GM19238 (cell line): ENCODE measurements around the gene ASGR1.
"Not testable (repeated sequence)": the region's sequence is repeated elsewhere in the genome, so short reads cannot be mapped to it uniquely, and the experiment has no call there.

Source experiments
- DNase-seq: peaks from one replicate; pipeline ENCODE4 v3.0.0; 2011; ENCODE audit warnings: low spot score; ENCODE audit not compliant: insufficient read length

The ASGR1 gene

DNA sequence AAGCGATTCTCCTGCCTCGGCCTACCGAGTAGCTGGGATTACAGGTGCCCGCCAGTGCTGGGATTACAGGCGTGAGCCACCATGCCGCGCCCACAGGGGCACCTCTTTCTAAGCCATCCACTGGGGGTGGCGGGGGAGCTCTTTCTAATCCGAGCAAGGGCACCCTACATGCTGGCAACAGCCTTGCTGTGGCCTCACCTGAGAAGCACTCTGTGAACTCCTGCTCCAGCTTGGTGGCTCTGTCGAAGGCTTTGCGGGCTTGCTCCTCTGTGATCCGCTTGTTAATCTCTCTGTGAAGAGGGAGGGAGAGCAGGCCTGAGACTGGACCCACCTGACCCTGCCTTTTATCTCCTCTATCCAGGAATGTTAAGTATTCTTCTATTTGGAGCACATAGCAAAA, 11.9 kb upstream of the ASGR1 start:
- DNase-seq = no peak

DNA sequence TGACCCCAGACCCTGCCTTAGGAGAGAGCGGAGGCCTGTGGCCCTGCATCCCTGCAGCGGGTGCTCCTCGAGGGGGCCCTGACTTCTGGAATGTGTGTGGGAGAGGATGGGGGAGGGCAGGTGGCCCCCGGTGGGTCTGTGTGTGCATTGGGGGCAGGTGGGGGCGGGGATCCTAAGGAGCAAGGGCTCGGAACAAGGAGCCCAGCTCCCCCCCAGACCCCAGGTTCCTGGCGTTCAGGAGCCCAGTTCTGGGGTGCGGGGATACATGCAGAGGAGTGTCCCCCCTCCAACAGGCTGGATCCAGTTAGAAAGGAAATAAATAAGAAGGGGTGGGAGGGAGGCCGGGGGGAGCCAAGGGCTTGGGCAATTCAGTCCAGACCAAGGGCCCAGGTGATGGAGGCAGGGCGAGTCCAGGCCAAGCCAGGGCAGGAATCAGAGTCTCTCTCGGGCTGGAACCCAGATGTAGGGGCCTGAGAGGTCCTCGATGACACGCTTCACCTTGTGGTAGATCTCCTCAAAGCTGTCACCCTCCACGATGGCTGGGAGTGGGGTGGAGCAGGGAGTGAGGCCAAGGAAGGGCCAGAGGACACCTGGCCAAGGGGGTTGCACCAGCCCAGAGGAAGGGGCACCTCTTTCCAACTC, 11.2 kb upstream of the ASGR1 start:
- DNase-seq = no peak

DNA sequence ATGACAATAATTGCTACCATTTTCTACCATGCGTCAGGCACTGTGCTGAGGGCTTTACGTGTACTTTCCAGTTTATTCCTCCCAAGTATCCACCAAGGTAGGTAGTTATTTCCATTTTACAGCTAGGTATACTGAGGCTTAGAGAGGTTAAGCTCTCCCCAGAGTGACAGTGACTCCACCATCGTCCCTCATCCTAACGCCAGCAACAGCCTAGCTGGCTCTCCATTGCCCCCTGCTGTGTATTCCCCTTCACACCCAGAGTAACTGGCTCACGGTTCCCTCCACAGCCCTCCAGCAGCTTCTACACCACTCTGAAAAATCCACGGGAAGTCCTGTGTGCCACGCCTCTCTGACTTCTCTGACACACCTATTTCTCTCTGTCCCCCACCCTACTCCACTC, 7.1 kb upstream of the ASGR1 start:
- no peak for DNase-seq

DNA sequence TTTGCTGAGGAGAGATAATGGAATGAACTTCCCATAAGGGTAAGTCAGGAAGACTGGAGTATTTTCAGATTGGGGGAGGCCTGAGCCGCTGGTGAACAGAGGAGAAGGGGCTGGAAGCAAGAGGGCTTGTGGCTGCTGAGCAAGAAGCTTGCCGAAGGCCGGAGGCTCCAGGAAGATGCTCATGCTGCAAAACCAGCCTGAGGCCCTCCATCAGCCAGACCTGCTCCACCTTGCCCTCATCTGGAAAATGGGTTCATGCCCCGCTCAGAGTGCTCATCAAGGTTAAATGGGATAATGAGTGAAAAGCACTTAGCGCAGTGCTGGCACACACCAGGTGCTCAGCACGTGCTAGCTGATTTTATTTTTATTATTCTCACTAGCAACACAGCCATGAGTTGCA, 5.5 kb upstream of the ASGR1 start:
- DNase-seq = no peak

DNA sequence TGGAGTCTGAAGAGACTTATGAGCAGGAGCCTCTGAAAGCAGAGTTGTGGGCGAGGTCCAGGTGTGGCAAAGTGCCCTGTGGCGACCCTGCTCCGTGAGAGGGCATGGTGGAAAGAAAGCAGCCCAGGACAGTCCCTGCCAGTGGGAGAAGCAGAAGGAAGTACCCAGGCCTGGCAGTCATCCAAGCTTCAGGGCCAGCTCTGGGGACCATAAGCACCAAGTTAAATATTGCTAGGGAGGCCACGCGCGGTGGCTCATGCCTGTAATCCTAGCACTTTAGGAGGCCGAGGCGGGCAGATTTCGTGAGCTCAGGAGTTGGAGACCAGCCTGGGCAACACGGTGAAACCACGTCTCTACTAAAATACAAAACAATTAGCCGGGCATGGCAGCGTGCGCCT, 4.9 kb upstream of the ASGR1 start:
- DNase-seq = no peak

DNA sequence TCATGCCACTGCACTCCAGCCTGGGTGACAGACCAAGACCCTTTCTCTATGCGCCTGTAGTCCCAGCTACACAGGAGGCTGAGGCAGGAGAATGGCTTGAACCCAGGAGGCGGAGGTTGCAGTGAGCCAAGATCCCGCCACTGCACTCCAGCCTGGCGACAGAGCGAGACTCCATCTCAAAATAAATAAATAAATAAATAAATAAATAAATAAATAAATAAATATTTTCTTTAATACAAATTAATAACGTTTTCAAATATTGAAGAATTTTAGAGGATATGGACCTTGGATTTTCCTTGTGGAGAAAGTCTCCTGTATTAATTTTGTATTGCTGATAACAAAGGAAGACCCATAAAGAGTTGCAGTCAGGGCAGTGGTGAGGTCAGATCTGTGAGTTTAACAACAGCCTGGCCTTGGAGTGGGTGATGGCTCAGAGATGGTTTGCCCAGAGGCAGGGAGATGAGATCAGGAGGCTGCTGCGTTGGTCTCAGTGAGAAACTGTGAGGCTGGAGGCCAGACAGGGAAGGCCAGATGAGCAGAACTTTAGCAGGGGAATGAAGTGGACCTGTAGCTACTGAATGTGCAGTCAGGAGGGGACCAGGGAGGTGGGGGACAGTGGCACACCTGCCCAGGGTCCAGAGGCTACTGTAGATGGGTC, 4.4 kb upstream of the ASGR1 start:
- DNase-seq = no peak

DNA sequence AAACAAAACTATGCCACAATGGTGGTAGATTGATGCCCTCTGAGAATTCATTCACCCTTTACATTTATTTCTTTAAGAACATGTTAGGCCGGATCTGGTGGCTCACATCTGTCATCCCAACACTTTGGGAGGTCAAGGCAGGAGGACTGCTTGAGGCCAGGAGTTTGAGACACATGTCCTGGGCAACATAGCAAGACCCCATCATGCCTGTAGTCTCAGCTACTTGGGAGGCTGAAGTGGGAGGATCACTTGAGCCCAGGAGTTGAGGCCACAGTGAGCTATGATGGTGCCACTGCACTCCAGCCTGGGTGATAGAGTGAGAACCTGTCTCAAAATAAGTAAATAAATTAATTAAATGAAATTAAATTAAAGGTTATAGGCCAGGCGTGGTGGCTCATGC, 2.9 kb upstream of the ASGR1 start:
- not testable (repeated sequence) for DNase-seq

DNA sequence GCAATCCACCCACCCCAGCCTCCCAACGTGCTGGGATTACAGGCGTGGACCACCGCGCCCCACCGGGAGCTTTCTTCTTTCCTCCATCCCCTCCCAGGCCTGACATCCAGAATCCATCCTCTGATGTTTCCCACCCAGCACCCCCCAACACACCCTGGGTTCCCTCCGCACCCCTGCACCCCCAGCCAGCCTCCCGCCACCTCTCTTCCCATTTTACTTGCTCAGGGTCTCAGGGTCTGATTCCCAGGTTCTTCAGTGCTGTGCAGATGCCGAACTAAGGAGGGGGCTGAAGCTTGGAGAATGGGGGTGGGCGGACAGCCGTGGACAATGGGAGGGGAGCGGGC, 225 bp downstream of the ASGR1 start:
- DNase-seq = no peak

DNA sequence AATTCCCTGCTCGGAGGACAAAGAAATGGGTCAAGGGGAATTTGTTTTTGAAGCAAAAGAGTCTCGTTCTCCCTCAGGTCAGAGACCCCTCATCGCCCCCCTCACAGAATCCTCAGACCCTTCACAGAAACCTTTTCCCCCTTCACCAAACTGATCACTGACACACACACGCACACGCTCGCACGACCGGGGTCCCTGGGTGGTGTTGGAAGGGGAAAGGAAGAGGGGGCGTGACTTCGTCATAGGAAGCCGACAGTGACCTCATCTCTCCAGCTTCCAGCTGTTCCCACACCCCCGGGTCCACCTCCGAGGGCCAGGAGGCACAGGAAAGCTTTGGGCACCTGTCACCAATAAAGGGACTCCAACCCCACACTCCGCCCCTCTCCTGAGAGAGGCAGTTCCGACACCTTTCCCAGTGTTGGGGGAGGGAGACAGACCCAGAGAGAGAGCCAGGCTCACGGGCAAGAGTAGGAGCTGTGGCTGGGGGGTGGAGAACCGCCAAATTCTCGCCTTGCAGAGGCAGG, 1.2 kb downstream of the ASGR1 start:
- DNase-seq = no peak

DNA sequence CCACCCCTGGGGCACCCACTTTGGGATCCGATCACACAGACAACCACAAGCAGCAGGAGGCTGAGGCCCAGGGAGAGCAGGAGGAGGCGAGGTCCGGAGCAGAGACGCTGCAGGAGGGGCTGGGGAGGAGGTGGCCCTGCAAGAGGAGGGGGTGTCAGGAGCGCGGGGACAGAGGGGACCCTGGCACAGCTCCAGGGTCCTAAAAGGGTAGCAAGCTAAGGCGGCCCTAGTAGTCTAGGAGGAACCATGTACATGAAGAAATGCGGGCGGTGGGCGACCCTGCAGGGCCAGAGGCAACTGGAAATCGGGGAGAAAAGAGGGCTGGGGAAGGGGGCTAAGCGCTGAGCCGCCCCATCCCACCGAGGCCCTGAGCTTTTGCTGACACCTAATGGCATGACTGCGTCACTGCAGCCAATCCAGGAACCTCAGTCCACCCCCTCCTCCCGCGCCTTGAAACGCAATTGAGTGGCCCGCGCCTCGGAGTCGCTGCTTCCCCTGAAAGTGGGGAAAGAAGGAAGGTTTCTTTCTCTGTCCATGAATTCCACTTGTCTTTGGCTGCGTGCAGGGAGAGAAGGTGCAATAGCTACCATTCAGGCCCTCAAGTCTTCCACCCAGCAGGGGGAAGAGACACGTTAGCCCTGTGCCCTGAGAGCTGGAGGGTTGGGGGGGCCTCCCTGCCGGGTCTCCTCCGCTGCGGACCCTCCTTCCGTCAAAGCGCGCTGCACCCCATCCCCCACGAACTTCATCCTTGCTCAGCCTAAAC, 1.8 kb downstream of the ASGR1 start:
- DNase-seq = peak; percentile 74

DNA sequence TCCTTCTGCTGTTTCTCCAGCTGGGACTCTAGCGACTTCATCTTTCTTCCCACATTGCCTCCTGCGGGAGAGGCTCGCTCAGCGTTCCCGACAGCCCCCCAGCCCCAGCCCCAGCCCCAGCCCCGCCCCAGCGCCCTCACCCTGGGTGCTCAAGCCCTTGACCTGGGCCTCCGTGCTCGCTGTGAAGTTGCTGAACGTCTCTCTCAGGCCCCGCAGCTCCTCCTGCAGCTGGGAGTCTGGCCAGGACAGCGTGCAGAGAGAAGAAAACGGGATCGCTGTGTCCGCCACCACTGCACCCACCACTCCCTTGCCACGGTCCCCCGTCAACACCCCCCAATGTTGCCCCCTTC, 2.4 kb downstream of the ASGR1 start:
- DNase-seq = no peak

DNA sequence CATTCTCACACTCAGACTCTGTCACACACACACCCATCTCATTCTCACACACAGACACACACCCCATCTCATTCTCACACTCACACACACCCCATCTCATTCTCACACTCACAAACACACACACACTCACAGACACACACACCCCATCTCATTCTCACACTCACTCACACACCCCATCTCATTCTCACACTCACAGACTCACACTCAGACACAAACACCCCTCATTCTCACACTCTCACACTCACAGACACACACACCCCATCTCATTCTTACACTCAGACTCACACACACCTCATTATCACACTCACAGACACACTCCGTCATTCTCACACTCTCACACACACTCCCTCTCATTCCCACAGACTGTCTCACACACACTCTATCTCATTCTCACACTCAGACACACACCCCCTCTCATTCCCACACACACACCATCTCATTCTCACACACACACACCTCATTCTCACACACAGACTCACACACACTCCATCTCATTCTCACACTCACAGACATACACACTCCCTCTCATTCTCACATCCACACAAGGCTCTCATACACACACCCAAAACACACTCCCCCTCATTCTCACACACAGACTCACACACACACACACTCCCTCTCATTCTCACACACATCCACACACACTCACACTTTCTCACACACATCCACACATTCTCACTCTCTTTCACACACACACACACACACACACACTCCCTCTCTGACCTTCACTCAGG, 2.9 kb downstream of the ASGR1 start:
- no peak for DNase-seq

DNA sequence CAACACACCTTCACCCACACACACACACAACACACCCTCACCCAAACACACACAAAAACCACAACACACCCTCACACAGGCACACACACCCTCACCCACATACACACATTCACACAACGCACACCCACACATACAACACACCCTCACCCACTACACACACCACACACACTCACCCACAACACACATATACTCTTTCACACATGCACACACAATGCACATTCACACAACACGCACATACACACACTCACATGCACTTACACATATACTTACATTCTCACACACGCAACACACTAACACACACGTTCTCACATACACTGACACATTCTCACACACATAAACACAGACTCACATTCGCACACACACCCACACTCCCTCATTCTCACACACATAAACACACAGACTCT, 3.8 kb downstream of the ASGR1 start:
- no peak for DNase-seq

DNA sequence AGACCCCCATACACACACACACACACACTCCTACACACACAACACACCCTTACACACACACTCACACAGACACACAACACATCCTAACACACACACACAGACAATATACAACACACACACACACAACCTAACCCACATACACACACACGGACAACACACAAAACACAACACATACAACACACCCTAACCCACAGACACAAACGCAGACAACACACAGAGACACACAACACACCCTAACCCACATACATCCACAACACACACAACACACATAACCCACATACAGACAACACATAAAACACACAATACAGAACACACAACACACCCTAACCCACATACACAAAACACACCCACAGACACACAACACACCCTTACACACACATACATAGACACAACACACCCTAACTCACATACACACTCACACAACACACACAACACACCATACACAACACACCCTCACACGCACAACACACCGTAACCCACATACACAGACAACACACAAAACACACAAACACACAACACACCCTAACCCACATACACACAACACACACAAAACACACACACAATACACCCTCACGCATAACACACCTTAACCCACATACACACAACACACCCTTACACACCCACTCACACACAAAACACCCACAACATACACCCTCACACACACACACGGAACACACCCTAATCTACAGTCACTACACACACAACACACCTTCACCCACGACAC, 4.4 kb downstream of the ASGR1 start:
- DNase-seq = no peak

DNA sequence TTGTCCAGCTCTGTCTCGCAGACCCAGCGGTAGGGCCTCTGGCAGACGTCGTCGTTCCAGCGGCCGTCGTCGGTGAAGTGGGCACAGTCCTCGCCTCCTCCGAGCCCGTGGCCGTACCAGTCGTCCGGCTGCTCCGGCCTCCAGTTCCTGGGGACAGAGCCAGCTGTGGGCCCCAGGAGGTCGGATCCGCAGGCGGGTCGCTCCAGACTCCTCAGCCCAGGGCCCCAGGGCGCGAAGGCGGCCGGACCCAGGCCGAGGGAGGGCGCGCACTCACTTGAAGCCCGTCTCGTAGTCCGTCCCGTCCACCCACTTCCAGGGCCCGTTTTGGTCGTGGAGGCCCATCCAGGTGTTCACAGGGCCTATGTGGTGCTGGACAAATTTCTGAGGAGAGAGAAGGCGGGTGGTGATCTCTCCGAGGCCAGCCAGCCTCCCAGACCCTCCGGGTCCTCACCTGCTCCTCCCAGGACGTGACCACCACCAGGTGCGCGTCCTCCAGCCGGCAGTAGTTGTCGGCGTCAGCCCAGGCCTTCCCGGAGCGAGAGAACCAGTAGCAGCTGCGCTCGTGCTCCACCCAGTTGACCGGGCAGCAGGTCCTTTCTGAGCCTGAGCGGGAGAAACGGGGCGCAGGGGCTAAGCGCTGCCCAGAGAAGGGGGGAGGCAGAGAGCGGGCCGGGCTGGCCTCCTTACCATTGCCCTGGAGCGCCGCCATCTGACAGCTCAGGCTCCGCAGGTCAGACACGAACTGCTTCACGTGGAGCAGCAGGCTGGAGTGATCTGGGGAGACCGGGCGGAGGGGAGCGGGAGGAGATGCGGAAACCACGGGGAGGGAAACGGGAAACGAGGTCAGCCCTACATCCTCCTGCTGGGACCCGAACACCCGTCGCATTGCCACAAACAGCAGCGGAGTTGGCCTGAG, 5.2 kb downstream of the ASGR1 start:
- DNase-seq = peak; percentile 41

DNA sequence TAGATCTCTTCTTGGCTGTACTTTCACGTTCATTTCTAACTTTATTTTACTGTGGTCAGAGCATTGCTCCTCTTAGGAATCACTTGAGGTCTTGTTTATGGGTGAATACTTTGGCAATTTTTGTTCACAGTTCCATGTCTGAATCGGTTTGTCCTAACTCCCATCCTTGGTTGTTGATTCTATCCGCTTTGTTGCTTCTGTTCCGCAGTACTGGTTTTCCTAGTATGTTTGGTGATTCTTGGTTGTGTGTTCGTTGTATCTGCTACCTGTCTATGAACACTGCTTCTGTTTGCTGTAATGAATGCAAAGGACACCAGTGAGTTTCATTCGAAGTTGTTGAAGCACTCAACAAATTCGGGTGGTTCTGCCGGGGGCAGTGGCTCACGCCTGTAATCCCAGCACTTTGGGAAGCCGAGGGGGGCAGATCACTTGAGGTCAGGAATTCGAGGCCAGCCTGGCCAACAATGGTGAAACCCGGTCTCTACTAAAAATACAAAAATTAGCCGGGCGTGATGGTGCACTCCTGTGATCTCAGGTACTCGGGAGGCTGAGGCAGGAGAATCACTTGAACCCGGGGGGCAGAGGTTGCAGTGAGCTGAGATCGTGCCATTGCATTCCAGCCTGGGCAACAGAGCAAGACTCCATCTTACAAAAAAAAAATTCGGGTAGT, 6.5 kb downstream of the ASGR1 start:
- DNase-seq = not testable (repeated sequence)

DNA sequence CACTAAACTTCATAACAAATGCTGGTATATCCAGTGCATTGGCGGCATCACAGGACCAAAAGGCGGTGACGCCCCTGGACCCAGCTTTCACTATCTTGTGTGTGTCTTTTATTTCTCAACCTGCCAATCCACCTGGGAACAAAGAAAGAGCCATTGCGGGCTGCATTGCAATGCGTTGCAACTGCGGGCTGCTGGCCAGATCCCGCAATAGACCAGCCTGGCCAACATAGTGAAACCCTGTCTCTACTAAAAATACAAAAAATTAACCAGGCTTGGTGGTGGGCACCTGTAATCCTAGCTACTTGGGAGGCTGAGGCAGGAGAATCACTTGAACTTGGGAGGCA, 9.6 kb downstream of the ASGR1 start:
- DNase-seq = not testable (repeated sequence)

DNA sequence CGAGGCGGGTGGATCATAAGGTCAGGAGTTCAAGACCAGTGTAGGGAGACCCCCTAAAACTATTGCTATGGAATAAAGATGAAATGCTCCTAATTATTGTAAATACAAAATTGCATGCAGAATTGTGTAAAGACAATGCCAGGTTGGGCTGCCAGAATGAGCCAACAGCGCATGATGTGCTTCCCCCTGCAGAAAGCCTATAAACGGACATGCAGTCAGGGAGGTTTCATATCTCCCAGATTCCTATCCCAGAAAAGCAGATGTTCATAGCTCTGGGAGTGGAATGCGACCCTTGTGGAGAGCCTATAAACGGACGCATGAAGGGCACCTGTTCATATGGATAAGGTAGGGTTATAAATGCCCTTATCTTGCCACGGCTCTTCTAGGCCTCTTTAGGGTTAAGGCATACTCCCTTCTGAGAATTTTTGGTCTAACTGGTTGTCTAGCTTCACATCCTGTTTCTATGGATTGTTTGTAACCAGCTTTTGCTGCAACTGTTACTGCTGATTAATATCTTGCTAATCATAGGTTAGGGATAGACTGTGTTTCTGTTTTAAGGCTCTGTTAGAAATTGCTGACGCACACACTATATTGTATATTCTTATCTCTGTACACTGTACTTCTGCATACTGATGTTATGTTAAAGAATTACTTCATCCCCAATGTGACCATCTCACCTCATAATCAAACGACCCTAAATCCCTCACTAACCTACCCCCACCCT, 10.2 kb downstream of the ASGR1 start:
- DNase-seq = not testable (repeated sequence)

DNA sequence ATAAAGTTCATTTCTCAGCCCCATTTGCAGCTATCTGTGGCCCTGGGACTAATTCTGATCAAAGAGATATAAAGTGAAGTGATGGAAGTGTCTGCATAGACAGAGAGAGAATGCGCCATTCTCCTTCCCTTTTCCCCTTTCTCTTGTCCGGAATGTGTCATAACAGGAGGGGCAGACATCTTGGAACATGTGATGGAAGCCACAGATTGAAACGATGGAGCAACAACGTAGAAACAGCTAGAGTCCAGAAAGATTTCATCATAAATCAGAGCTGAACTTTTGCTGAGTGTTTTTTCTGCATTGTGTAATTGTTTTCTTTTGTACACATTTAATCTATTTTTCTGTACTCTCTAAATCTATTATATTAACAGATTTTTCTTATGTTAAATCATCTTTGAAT, 11.3 kb downstream of the ASGR1 start:
- DNase-seq = no peak
